RCC 7860 (cell line): Measurements from ENCODE around the gene SASH1.
"Not testable (repeated sequence)": the region's sequence is repeated elsewhere in the genome, so short reads cannot be mapped to it uniquely, and the experiment has no call there.

Experiments
- DNase-seq: peaks from one replicate; pipeline ENCODE4 v3.0.0-alpha.2; 2015; ENCODE audit warnings: low spot score
- FAIRE-seq: peaks from 2 replicates; lab custom pipeline; 2012; peaks lifted over from hg19 to GRCh38; lab: Jason Lieb, UNC

Gene SASH1

DNA sequence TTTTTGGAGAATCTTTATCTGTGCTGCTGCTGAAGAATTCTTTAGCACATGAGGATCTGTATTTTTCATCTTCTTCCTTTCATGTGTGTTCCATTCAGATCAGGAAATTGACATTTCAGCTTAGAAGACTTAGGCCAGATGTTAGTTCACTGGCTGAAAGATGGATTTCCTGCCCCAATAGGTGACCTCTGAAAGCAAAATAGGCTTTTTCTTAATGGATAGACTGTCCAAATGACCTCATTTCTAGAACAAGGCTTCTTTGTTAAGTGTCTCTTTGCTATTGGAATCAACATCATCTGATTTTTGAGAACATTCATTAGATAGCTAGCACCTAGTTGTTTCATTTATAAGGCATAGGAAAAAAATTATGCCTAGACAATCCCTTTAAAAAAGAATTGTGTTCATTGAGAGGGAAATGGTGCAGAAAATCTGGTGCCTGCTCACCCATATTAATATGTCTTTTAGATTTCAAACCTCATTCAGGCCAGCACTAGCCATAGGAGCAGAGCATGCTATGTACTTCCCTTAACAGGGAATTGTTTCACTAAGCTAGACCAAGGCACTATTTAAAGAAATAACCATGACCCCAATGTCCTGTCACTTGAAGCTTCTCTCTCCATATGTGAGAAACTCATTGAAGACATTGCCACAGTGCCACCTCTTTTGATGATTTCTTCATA lies 13.6 kb upstream of the SASH1 start:
- no peak for DNase-seq
- FAIRE-seq = no peak

DNA sequence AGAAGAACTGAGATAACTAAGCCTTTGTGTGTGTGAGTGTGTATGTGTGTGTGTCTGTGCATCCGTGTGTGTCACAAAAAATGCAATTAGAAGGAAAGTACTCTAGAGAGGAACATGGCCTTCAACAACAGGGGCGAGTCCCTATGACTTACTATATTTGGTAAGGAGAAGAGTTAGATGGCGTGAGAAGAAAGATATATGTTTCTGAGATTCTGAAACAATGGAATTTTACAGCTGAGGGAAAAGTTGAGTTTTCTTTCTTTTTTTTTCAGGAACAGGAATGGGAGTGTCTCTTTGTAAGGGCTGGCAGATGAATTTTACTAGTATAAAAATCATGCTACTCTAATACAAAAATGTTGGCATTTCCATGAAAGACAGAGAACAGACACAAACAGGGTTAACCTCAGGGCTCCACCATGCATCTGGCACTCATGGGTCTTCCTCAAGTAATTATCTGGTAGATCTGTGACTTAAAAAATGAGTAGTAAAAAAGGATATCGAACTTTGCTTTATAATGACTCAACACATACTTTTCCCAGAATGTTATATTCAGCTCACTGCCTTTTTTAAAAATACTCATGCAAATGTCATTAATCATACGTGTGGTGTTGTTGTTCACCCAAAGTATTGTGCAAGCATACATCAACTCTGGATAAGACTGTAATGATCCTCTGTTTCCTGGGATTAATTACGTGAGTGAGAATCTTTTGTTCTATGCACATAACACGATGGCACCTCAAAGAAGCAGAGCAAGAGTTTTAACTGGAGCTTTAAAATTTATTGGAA lies 12.8 kb upstream of the SASH1 start:
- DNase-seq (no peak), FAIRE-seq (no peak)

DNA sequence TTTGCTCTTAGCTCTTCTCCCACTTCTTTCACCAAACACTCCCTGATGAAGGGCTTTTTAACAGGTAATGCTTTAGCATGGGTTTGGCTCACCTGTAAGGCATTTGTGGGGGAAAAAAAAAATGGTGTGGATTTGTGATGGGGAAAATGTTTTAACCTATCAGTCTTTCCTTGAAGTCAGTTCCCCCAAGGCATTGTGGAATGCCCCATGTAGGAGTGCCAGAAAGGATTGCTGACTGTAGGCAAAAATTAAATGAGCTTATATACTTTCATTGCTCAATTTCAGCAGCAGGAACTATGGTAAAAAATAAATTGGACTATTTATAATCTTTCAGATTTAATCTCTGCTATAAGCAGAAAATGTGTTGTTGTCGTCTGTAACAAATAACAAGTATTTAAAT lies 10.6 kb upstream of the SASH1 start:
- FAIRE-seq = no peak

DNA sequence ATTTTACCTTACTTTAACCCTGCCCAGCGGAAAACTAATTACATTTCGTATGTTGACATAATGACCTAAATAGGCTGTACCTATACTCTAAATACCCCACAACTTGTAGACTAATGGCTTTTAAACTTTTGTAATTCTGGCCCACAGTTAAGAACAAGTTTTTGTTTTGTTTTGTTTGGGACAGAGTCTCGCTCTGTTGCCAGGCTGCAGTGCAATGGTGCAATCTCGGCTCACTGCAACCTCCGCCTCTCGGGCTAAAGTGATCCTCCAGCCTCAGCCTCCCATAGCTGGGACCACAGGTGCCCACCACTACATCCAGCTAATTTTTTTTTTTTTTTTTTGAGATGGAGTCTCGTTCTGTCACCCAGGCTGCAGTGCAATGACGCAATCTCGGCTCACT lies 5.7 kb upstream of the SASH1 start:
- FAIRE-seq (no peak), DNase-seq (no peak)

More for the DNA sequence above, 10.6 kb upstream of the SASH1 start:
- no peak for DNase-seq

DNA sequence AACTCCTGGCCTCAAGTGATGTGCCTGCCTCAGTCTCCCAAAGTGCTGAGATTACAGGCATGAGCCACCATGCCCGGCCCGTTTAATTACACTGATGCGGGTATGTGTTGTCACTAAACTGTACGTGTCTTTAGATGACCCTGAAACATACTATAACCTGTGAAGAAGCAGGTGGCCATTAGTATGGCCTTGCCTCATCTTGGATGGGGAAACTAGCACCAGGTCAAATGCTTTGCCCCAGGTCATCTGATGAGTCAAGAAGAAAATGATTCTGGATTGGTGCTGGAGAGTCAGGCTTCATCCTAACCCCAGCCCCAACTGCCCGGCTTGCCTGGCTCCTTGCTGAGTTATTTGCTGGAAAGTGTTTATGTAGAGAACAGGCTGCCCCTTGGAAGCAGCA lies 2.9 kb upstream of the SASH1 start:
- no peak for FAIRE-seq

DNA sequence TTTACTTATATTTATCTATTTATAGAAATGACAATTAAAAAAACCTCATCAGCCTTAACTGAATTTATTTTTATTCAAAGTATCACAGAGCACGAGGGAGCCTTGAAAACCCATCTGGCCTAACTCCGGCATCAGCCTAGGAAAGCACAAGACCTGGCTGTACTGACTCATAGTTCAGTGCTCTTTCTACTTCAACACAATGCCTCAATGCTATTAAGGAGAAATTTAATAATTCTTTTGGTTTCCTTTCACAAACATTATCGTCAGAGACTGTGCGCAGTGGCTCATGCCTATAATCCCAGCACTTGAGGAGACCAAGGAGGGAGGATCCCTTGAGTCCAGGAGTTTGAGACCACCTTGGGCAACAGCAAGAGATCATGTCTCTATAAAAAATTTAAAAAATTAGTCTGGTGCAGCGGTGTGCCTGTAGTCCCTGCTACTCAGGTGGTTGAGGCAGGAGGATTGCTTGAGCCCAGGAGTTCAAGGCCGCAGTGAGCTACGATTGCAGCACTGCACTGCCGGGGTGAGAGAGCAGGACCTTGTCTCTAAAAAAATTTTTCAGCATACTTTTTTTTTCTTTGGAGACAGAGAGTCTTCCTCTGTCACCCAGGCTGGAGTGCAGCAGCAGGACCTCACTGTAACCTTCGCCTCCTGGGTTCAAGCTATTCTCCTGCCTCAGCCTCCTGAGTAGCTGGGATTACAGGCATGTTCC lies 1.9 kb upstream of the SASH1 start:
- FAIRE-seq (no peak), DNase-seq (no peak)

More for the DNA sequence above, 2.9 kb upstream of the SASH1 start:
- no peak for DNase-seq

DNA sequence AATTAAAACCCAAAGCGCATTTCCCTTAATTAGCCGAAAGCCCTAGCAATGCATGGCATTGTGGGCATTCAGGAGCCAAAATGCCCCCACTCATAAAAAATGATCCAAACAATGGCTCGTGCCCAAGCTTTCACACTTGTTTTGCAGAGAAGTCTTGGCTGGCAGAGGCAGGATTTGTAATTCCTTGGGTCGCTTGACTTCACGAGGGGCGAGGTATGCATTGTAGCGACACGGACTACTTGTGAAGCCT lies 613 bp upstream of the SASH1 start:
- no peak for DNase-seq
- FAIRE-seq = no peak

DNA sequence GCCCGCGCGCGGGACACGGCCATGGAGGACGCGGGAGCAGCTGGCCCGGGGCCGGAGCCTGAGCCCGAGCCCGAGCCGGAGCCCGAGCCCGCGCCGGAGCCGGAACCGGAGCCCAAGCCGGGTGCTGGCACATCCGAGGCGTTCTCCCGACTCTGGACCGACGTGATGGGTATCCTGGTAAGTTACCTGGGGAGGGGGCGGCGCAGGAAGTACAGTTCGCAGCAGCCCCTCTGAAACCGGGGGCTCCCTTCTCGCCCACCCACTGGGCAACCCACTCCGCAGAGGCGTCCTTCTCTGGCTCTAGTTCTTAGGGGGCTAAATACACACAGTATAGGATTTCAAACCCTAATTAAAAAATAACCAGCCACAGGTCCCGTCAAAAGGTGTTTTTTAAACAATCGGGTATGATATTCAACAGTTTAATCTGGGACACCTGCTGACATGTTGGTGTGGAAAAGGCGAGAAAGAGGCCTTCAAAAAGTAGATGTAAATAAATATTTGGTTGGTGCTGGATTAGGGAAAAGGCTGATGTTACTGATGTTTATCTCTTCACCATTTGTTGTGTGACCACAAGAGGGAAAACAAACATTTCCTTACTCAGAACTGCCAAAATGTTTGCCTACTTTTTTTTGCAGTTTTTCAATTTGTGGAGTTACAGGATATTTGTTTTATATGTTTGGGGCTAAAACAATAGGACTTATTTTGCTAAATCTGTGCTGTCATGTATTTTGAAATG lies 577 bp downstream of the SASH1 start:
- no peak for FAIRE-seq
- DNase-seq = no peak

DNA sequence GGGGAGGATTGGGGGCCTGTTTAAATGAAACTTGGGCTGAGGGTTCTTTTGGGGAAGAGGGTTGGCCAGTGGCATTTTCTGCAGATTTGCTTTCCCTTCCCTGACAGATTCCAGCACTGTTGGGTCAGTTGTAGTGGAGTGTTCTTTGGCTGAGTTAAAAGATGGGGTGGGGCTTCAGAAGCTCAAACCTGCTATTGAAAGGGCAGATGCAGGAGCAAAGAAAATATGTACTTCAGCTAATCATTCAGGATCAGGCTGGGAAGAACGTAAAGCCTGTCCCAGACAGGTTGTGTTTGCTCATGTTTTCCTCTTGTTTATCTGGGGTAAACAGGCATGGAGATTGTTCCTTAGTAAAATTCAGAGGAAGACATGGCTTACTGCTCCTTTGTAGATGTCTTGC lies 2.5 kb downstream of the SASH1 start:
- FAIRE-seq (no peak), DNase-seq (no peak)

DNA sequence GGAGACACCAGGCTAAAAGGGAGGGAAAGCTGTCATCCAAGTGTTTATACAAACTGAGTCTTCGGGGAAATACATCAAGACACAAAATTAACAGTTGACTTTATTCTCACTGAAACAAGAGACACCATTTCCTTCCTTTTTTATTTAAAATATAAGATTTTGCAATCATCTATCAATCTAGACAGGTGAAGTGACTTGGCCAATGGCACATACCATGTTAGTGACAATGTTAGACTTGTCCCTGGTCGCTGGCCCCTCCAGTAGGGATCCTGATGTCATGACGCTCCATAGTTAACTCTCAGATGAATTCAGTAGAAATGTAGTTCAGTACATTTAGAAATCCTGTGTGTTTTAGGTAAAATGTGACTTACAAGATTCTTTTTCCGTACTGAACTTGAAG lies 2.9 kb downstream of the SASH1 start:
- FAIRE-seq = no peak
- DNase-seq = no peak

DNA sequence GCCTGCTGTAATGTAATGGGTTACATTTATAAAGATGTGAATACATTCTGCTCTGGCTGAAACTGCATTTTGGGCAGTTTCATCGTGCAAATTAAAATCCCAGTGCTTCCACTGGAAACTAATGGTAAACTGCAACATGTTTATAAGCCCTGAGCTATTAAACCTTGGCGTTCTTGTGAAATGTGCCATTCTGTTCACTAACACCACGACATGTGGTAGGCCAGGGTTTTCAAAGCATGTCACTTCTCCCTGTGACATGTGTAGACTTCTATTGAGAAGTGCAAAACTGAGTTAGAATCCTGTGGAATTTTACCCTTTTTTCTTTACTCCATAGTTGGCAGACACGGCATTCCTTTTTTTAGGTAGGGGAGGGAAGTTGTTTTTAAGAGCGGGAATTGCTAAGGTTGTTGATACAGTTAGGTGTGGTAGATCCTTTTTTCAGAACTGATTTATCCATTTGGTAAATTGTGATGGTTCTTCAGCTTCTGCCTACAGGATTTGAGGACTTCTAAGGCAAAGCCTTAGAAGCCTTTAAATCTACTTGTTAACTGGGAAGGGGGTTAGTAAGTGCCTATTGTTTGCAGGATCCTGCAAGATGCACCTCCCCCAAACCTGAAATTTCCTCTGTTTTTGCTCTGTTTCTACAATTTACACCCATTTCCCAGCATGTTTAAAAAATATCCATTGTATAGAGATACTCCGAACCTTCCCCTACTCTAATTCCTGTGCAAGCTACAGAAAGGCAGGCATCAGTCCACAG lies 4.2 kb downstream of the SASH1 start:
- FAIRE-seq (no peak), DNase-seq (no peak)

DNA sequence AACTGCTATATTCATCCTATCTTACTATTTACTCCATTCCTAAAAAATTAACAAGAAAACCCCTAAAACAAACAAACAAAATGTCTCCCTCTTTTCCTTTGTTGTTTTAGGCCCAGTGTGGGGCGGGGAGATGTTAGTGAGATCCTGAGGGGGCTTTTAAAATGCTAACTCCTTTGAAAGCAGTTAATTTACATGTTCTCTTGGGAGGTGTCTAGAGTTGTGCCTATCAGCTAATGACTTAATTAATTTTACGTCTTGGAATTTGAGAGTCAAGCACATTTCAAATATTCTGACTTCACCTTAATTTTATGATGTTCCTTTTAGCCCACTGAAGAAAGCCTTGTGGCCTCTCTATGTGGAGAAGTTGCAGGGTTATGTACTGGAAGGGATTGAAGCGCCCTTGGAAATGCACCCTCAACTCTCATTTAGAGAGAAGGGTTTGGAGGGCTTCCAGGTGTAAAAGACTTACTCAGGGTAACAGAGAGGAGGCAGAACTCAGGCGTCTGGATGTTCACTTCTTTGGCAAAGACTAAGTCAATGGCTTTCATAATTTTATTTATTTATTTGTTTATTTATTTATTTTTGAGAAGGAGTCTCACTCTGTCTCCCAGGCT lies 4.9 kb downstream of the SASH1 start:
- FAIRE-seq (no peak), DNase-seq (no peak)

DNA sequence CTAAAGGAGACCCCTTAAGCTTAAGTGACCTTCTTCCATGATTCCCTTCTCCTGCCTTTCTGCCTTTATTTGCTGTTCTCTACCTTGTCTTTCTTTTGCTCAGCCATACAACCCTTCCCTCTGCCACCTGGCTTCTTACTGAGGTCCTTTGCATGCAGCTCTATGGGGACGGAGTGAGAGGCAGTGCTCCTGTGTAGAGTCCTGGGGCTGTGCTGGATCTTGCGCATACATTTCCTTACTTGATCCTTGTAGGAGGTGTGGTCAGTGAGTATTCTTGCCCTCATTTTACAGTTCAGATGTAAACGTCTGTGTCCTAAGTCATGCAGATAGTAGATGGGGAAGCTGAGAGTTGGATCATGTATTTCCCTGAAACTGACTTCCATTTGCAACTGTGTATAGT lies 5.7 kb downstream of the SASH1 start:
- DNase-seq = no peak
- no peak for FAIRE-seq

DNA sequence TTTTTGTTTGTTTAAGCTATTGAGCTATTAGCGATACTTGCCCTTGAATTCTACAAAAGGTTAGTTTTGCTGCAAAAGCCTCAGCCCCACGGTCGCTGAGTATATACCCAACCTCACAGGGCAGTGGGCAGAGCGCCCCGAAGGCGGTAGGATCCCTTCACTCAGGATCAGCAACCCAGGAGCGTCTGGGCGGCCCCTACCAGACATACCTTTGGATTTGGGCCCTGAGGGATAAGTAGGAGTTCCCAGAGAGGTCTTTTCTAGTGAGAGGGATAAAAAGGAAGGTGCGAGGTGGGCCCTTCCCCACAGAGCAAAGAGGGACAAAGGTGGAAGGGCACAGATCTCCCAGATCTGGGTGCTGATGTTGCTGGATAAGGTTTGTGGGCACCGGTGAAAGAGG lies 6.1 kb downstream of the SASH1 start:
- FAIRE-seq = no peak

DNA sequence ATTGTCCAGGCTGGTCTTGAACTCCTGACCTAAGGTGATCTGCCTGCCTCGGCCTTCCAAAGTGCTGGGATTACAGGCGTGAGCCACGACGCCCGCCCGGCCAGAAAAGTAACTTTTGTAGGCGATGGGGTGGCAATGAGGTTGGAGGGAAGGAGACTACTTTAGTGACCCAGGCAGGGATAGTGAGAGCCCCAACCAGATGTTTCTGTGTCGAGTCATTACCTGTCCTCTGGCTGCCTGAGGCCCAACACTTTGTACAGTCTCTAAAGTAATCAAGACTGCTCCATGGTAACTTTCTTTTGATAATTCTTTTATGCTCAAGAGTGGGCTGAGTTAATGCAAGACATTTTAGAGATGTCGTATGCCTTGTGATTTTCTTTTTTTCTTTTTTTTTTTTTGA lies 6.8 kb downstream of the SASH1 start:
- no peak for FAIRE-seq
- DNase-seq = no peak

More for the DNA sequence above, 6.1 kb downstream of the SASH1 start:
- DNase-seq = no peak

DNA sequence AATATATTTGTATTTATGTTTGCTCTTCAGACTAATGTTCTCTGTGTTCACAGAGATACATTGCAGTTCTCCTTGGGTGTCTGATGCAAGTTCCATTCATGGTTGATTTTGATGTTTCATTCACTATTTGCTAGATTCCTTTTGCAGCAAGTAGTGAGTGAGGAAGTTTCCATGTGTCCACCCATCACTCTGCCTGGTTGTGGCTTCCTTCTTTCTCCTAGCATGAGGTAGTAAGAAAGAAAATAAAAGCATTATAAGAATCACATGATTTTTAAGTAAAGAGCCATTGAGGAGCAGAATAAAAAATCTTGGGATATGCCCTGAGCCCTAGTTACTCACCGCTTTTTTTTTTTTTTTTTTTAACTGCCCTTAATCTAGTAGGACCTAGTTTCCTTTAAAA lies 8.7 kb downstream of the SASH1 start:
- FAIRE-seq (no peak), DNase-seq (no peak)

DNA sequence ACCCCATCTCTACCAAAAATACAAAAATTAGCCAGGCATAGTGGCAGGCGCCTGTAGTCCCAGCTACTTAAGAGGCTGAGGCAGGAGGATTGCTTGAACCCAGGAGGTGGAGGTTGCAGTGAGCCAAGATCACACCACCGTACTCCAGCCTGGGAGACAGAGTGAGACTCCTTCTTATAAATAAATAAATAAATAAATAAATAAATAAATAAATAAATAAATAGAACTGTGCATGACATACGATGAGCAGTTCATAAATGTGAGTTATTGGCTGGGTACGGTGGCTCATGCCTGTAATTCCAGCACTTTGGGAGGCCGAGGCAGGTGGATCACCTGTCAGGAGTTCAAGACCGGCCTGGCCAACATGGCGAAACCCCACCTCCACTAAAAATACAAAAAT lies 9.8 kb downstream of the SASH1 start:
- not testable (repeated sequence) for FAIRE-seq, DNase-seq

DNA sequence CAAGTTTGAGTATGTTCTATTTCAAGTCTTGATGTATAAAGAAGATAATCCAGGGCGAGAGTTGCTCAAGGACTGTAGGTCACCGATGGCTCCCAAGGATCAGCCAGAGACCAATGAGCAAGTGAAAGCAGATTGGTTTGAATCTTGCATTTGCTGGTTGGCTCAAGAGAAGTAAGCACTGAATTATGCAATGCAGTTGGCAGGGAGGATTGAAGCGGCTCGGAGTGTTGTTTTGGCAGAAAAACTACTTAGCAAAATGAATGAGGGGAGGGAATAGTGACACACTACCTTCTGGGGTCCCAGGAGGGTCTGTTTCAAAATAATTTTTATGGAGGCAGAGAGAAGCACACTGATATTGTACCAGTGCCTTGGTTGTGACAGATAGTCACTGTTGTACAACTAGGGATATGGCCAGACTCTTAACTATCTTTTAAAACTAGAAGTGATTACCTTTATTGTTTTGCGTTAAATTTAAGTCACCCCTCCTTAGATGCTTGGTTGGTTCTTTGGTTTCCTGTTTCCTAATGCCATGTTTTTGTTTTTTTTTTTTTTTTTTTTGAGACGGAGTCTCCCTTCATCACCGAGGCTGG lies 15.7 kb downstream of the SASH1 start:
- FAIRE-seq = no peak
- DNase-seq = no peak

DNA sequence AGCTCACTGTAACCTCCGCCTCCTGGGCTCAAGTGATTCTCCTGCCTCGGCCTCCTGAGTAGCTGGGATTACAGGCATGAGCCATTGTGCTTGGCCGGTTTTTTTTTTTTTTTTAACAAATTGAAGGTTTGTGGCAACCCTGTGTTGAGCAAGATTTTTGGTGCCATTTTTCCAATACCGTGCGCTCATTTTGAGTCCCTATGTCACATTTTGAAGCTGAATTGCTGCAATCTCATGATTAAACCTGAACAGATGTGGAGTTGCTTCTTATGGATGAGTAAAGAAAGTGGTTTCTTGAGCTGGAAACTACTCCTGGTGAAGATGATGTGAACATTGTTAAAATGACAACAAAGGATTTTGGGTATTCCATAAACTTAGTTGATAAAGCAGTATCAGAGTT lies 16.6 kb downstream of the SASH1 start:
- FAIRE-seq = no peak
- no peak for DNase-seq
